22Rv1 (cell line): Measurements from ENCODE around the gene PDGFRB.

Experiments
- CTCF ChIP-seq: fragments of 450-650 bp; IDR thresholded peaks from 2 replicates; pipeline ENCODE4 v1.5.1; 2017; ENCODE audit warnings: mild to moderate bottlenecking
- ZFX ChIP-seq: fragments of 450-650 bp; IDR thresholded peaks from 2 replicates; pipeline ENCODE4 v1.6.1; 2017; ENCODE audit warnings: antibody characterized with exemption, borderline replicate concordance

GRCh38 chr5:150109921-150110320 is 45.7 kb downstream of the PDGFRB start:
- TF ChIP-seq CTCF (no peak), ZFX (no peak)
